CD4-positive, CD25-positive, alpha-beta regulatory T cell (primary cell): ENCODE results near the gene EXOC4. TPM values are rescaled to one million over a fixed set of nuclear protein-coding genes. Genes with fewer than 3 reads are reported as not detected.
"Not testable (repeated sequence)": the region's sequence is repeated elsewhere in the genome, so short reads cannot be mapped to it uniquely, and the experiment has no call there.

ENCODE experiments used
- ATAC-seq, 2 donors: fragments of 150-1000 bp; cut with Tn5 transposase; one replicate each; pipeline ENCODE4 v1.10.0; 2021; ENCODE audit warnings: low read depth in 2 of 2, moderate number of reproducible peaks in 2 of 2, moderate library complexity in 1 of 2
- DNase-seq, 3 donors: peaks; one replicate each; pipeline versions ENCODE4 v3.0.0 to v3.0.0-alpha.2; 2012 to 2022; ENCODE audit warnings: mixed read lengths in 1 of 3
- H3K27ac ChIP-seq: one replicate; pipeline ENCODE4 v1.7.0; 2013; ENCODE audit warnings: mild to moderate bottlenecking, low read length; ENCODE audit not compliant: insufficient read depth, poor library complexity, severe bottlenecking
- H3K27me3 ChIP-seq: one replicate; pipeline ENCODE4 v1.7.0; 2013; ENCODE audit warnings: low read length; ENCODE audit not compliant: control insufficient read depth, insufficient read depth
- H3K36me3 ChIP-seq: one replicate; pipeline ENCODE4 v1.7.0; 2013; ENCODE audit warnings: mild to moderate bottlenecking, low read length, moderate library complexity; ENCODE audit not compliant: control insufficient read depth, insufficient read depth
- H3K4me1 ChIP-seq: 2 replicates; pipeline ENCODE4 v1.7.0; 2013; ENCODE audit warnings: mild to moderate bottlenecking, low read length; ENCODE audit not compliant: insufficient read depth, control insufficient read depth, poor library complexity, severe bottlenecking
- H3K4me3 ChIP-seq: one replicate; pipeline ENCODE4 v1.7.0; 2013; ENCODE audit warnings: low read depth, mild to moderate bottlenecking, low read length, moderate library complexity
- H3K9me3 ChIP-seq, 2 experiments: 1 replicate in 1 of 2; 2 replicates in 1 of 2; pipeline ENCODE4 v1.7.0; 2013; ENCODE audit warnings: low read length in 2 of 2, mild to moderate bottlenecking in 1 of 2, moderate library complexity in 1 of 2; ENCODE audit not compliant: control insufficient read depth in 2 of 2
- H3K27ac Mint-ChIP-seq, 3 donors: one replicate each; pipeline ENCODE4 v1.8.0; 2020 to 2022; ENCODE audit warnings: mild to moderate bottlenecking in 3 of 3, mixed read lengths in 3 of 3, moderate library complexity in 2 of 3
- H3K27me3 Mint-ChIP-seq: one replicate; pipeline ENCODE4 v1.8.0; 2022; ENCODE audit warnings: mild to moderate bottlenecking, mixed read lengths
- H3K36me3 Mint-ChIP-seq: one replicate; pipeline ENCODE4 v1.8.0; 2020; ENCODE audit warnings: mixed read lengths
- H3K4me1 Mint-ChIP-seq, 4 donors: one replicate each; pipeline ENCODE4 v1.8.0; 2020 to 2022; ENCODE audit warnings: mixed read lengths in 4 of 4, mild to moderate bottlenecking in 1 of 4
- H3K4me3 Mint-ChIP-seq, 4 donors: one replicate each; pipeline ENCODE4 v1.8.0; 2020 to 2022; ENCODE audit warnings: mild to moderate bottlenecking in 4 of 4, mixed read lengths in 4 of 4, moderate library complexity in 3 of 4
- H3K9me3 Mint-ChIP-seq, 7 donors: one replicate each; pipeline ENCODE4 v1.8.0; 2020 to 2022; ENCODE audit warnings: mixed read lengths in 7 of 7, mild to moderate bottlenecking in 3 of 7, moderate library complexity in 2 of 7
- polyA plus RNA-seq, 4 donors: library from polyadenylated mRNA; unstranded; fragments of 300-500 nt; fragmentation: Illumina TruSeq; gene quantifications; one replicate each; pipeline ENCODE4 v1.2.3, GENCODE V29; 2021
- total RNA-seq: library from RNA; stranded (reverse); gene quantifications from one replicate; pipeline ENCODE4 v1.2.3, GENCODE V29; 2022

Gene EXOC4
- total and polyA plus RNA-seq, 5 donors from 2014 or later = 39.1 to 118 (median 52.2) TPM

DNA sequence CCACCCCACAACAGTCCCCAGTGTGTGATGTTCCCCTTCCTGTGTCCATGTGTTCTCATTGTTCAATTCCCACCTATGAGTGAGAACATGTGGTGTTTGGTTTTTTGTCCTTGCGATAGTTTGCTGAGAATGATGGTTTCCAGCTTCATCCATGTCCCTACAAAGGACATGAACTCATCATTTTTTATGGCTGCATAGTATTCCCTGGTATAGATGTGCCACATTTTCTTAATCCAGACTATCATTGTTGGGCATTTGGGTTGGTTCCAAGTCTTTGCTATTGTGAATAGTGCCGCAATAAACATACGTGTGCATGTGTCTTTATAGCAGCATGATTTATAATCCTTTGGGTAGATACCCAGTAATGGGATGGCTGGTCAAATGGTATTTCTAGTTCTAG, 26.1 kb downstream of the EXOC4 start:
- peaks cover 28% of the 10 kb centered on the region for H3K36me3 ChIP-seq
- not testable (repeated sequence) for H3K9me3 Mint-ChIP-seq, H3K4me3 Mint-ChIP-seq, ATAC-seq, H3K27me3 ChIP-seq, H3K27me3 Mint-ChIP-seq, H3K9me3 ChIP-seq, H3K27ac ChIP-seq, H3K27ac Mint-ChIP-seq, H3K4me3 ChIP-seq, H3K4me1 ChIP-seq, DNase-seq
- Mint-ChIP-seq H3K36me3 (peaks cover 77% of the 10 kb centered on the region), H3K4me1 (peaks cover 0 to 16% (median 15%) of the 10 kb centered on the region in 4 donors)

GRCh38 chr7:133282094-133282493, 29.2 kb downstream of the EXOC4 start:
- ATAC-seq = no peak

GRCh38 chr7:133284092-133284491, 31.2 kb downstream of the EXOC4 start:
- Histone ChIP-seq H3K27ac (no peak overlapping the region), H3K36me3 (peaks cover 10% of the 10 kb centered on the region), H3K4me1 (no peaks in the 10 kb centered on the region), H3K27me3 (no peaks in the 10 kb centered on the region), H3K4me3 (no peak overlapping the region), H3K9me3 (no peaks in the 10 kb centered on the region)
- ATAC-seq (no peak), DNase-seq (no peak)
- Mint-ChIP-seq H3K27me3 (no peaks in the 10 kb centered on the region), H3K36me3 (peaks cover 70% of the 10 kb centered on the region), H3K27ac (peak overlapping the region in 1 of 3 donors; percentile 54), H3K9me3 (peaks cover 0 to 2% (median 0%) of the 10 kb centered on the region in 7 donors), H3K4me3 (no peak overlapping the region), H3K4me1 (peaks cover 10 to 30% (median 29%) of the 10 kb centered on the region in 4 donors)

More at GRCh38 chr7:133282094-133282493, 29.2 kb downstream of the EXOC4 start:
- Histone ChIP-seq H3K36me3 (peaks cover 12% of the 10 kb centered on the region), H3K4me3 (no peak overlapping the region), H3K4me1 (no peaks in the 10 kb centered on the region), H3K27ac (no peak overlapping the region), H3K27me3 (no peaks in the 10 kb centered on the region), H3K9me3 (no peaks in the 10 kb centered on the region)
- peaks cover 0 to 7% (median 0%) of the 10 kb centered on the region in 7 donors for H3K9me3 Mint-ChIP-seq
- peaks cover 7 to 30% (median 25%) of the 10 kb centered on the region in 4 donors for H3K4me1 Mint-ChIP-seq
- no peak for DNase-seq
- H3K4me3 Mint-ChIP-seq = no peak overlapping the region
- no peak overlapping the region for H3K27ac Mint-ChIP-seq
- H3K27me3 Mint-ChIP-seq = no peaks in the 10 kb centered on the region
- H3K36me3 Mint-ChIP-seq = peaks cover 73% of the 10 kb centered on the region

GRCh38 chr7:133288970-133289369, 36.1 kb downstream of the EXOC4 start:
- Histone ChIP-seq H3K9me3 (no peaks in the 10 kb centered on the region), H3K36me3 (peaks cover 20% of the 10 kb centered on the region), H3K4me1 (peaks cover 3% of the 10 kb centered on the region), H3K4me3 (no peak overlapping the region), H3K27ac (no peak overlapping the region), H3K27me3 (no peaks in the 10 kb centered on the region)
- Mint-ChIP-seq H3K36me3 (peaks cover 64% of the 10 kb centered on the region), H3K4me3 (no peak overlapping the region), H3K4me1 (peaks cover 29 to 34% (median 31%) of the 10 kb centered on the region in 4 donors), H3K27ac (no peak overlapping the region), H3K9me3 (peaks cover 0 to 2% (median 0%) of the 10 kb centered on the region in 7 donors), H3K27me3 (no peaks in the 10 kb centered on the region)
- DNase-seq (no peak), ATAC-seq (no peak)

DNA sequence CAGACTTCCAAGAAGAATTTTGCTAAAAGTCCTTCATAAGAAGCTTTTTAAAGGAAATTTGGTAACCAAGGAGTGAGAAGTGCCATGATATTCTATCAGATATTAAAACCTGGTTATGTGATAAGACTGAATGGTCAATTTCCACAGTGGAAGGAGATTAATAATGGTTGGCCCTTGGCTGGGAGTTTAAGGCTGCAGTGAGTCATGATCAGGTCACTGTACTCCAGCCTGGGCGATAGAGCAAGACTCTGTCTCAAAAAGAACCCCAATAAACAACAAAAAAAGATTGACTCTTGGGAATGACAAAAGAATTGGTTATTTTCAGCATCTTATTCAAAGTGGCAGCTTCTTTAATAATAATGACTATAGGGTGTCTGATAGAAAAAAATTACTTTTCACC, 37.2 kb downstream of the EXOC4 start:
- Histone ChIP-seq H3K4me3 (no peak overlapping the region), H3K27me3 (no peaks in the 10 kb centered on the region), H3K4me1 (peaks cover 3% of the 10 kb centered on the region), H3K36me3 (peaks cover 20% of the 10 kb centered on the region), H3K27ac (no peak overlapping the region), H3K9me3 (no peaks in the 10 kb centered on the region)
- Mint-ChIP-seq H3K27ac (peak overlapping the region in 2 of 3 donors; percentile 18 to 71), H3K36me3 (peaks cover 58% of the 10 kb centered on the region), H3K4me3 (no peak overlapping the region), H3K9me3 (peaks cover 0 to 2% (median 0%) of the 10 kb centered on the region in 7 donors), H3K27me3 (no peaks in the 10 kb centered on the region), H3K4me1 (peaks cover 23 to 32% (median 26%) of the 10 kb centered on the region in 4 donors)
- DNase-seq (no peak), ATAC-seq (no peak)

- H3K27ac Mint-ChIP-seq = peak overlapping the region in 2 of 3 donors; percentile 71 to 78
- peaks cover 21 to 27% (median 26%) of the 10 kb centered on the region in 4 donors for H3K4me1 Mint-ChIP-seq
- H3K27ac ChIP-seq = no peak overlapping the region
- H3K36me3 ChIP-seq = peaks cover 20% of the 10 kb centered on the region
- ATAC-seq (no peak), DNase-seq (peak in 2 of 3 donors; percentile 17 to 32)
- peak overlapping the region; percentile 49 for H3K4me3 ChIP-seq
- peaks cover 3% of the 10 kb centered on the region for H3K4me1 ChIP-seq
- no peaks in the 10 kb centered on the region for H3K9me3 ChIP-seq
- H3K27me3 Mint-ChIP-seq = no peaks in the 10 kb centered on the region
- peaks cover 0 to 2% (median 0%) of the 10 kb centered on the region in 7 donors for H3K9me3 Mint-ChIP-seq
- peaks cover 51% of the 10 kb centered on the region for H3K36me3 Mint-ChIP-seq
- H3K4me3 Mint-ChIP-seq = peak overlapping the region in 2 of 4 donors; percentile 30 to 55
- no peaks in the 10 kb centered on the region for H3K27me3 ChIP-seq
Observed at GRCh38 chr7:133290676-133291333, 37.9 kb downstream of the EXOC4 start.

- Mint-ChIP-seq H3K4me3 (no peak overlapping the region), H3K9me3 (no peaks in the 10 kb centered on the region), H3K27me3 (no peaks in the 10 kb centered on the region), H3K27ac (peak overlapping the region in 1 of 3 donors; percentile 18), H3K4me1 (peaks cover 18 to 31% (median 23%) of the 10 kb centered on the region in 4 donors), H3K36me3 (peaks cover 47% of the 10 kb centered on the region)
- no peak for ATAC-seq
- no peaks in the 10 kb centered on the region for H3K9me3 ChIP-seq
- H3K27me3 ChIP-seq = no peaks in the 10 kb centered on the region
- DNase-seq = no peak
- H3K4me3 ChIP-seq = no peak overlapping the region
- peaks cover 3% of the 10 kb centered on the region for H3K4me1 ChIP-seq
- no peak overlapping the region for H3K27ac ChIP-seq
- H3K36me3 ChIP-seq = peaks cover 20% of the 10 kb centered on the region
Observed at GRCh38 chr7:133292631-133293030, 39.8 kb downstream of the EXOC4 start.
